Measurements from ENCODE around the gene HOXA7. TPM values are rescaled to one million over a fixed set of nuclear protein-coding genes. Genes with fewer than 3 reads are reported as not detected.
A peak's percentile ranks its signal among the peaks of the same experiment; 100 is the strongest.

The HOXA7 gene
- total RNA-seq, 1 donor, result 3.6 TPM

- H3K27ac ChIP-seq (ENCODE audit: low read depth, low read length), result peak overlapping the region; percentile 88
- DNase-seq (ENCODE audit: insufficient read length, low spot score, missing footprints), result peak; percentile 89
- H3K4me1 ChIP-seq (ENCODE audit: insufficient read depth, low read length), result peaks cover 52% of the 10 kb centered on the region
- H3K79me2 ChIP-seq (ENCODE audit: insufficient read depth, low read length), result peaks cover 96% of the 10 kb centered on the region
- peak overlapping the region; percentile 93 for H3K4me3 ChIP-seq (ENCODE audit: insufficient read depth, low read length)
- TF ChIP-seq CTCF (IDR thresholded peaks at IDR 0.05; ENCODE audit: extremely low read depth, low read depth, low read length), result no peak
- peak overlapping the region; percentile 77 for H2AFZ ChIP-seq (ENCODE audit: low read length)
- peaks cover 13% of the 10 kb centered on the region for H4K20me1 ChIP-seq (ENCODE audit: insufficient read depth, low read length)
- peaks cover 27% of the 10 kb centered on the region for H3K36me3 ChIP-seq (ENCODE audit: insufficient read depth, low read length)
- H3K9me3 ChIP-seq (ENCODE audit: low read depth, low read length), result no peaks in the 10 kb centered on the region
- H3K27me3 ChIP-seq (ENCODE audit: insufficient read depth, low read length), result no peaks in the 10 kb centered on the region
- H3K4me2 ChIP-seq (ENCODE audit: insufficient read depth, low read length), result peak overlapping the region; percentile 99
Measured at GRCh38 chr7:27148756-27149641, 7.5 kb downstream of the HOXA7 start.

GRCh38 chr7:27148031-27148755, 8.3 kb downstream of the HOXA7 start:
- DNase-seq (ENCODE audit: insufficient read length, low spot score, missing footprints), result peak; percentile 92
- H3K27me3 ChIP-seq (ENCODE audit: insufficient read depth, low read length), result no peaks in the 10 kb centered on the region
- no peaks in the 10 kb centered on the region for H3K9me3 ChIP-seq (ENCODE audit: low read depth, low read length)
- peaks cover 96% of the 10 kb centered on the region for H3K79me2 ChIP-seq (ENCODE audit: insufficient read depth, low read length)
- H3K4me1 ChIP-seq (ENCODE audit: insufficient read depth, low read length), result peaks cover 44% of the 10 kb centered on the region
- peak overlapping the region; percentile 77 for H2AFZ ChIP-seq (ENCODE audit: low read length)
- peak overlapping the region; percentile 93 for H3K4me3 ChIP-seq (ENCODE audit: insufficient read depth, low read length)
- H3K4me2 ChIP-seq (ENCODE audit: insufficient read depth, low read length), result peak overlapping the region; percentile 99
- H3K27ac ChIP-seq (ENCODE audit: low read depth, low read length), result peak overlapping the region; percentile 88
- H4K20me1 ChIP-seq (ENCODE audit: insufficient read depth, low read length), result peaks cover 13% of the 10 kb centered on the region
- TF ChIP-seq CTCF (IDR thresholded peaks at IDR 0.05; ENCODE audit: extremely low read depth, low read depth, low read length), result no peak
- H3K36me3 ChIP-seq (ENCODE audit: insufficient read depth, low read length), result peaks cover 35% of the 10 kb centered on the region

GRCh38 chr7:27147199-27148030, 9.1 kb downstream of the HOXA7 start, which contains the start of gene HOXA6:
TSS of gene HOXA6 (minus strand) at chr7:27147774. CDS start at chr7:27147749, 25 bp downstream.
- Histone ChIP-seq H3K27me3 (ENCODE audit: insufficient read depth, low read length) (no peaks in the 10 kb centered on the region), H2AFZ (ENCODE audit: low read length) (peak within 1 kb of the TSS; percentile 81), H3K36me3 (ENCODE audit: insufficient read depth, low read length) (peaks cover 38% of the 10 kb centered on the region), H3K79me2 (ENCODE audit: insufficient read depth, low read length) (peaks cover 98% of the 10 kb centered on the region), H3K4me1 (ENCODE audit: insufficient read depth, low read length) (peaks cover 37% of the 10 kb centered on the region), H3K9me3 (ENCODE audit: low read depth, low read length) (no peaks in the 10 kb centered on the region), H3K4me3 (ENCODE audit: insufficient read depth, low read length) (peak within 1 kb of the TSS; percentile 93), H4K20me1 (ENCODE audit: insufficient read depth, low read length) (peaks cover 13% of the 10 kb centered on the region), H3K4me2 (ENCODE audit: insufficient read depth, low read length) (peak within 1 kb of the TSS; percentile 99), H3K27ac (ENCODE audit: low read depth, low read length) (peak within 1 kb of the TSS; percentile 88)
- DNase-seq (ENCODE audit: insufficient read length, low spot score, missing footprints), result peak; percentile 93
- no peak for TF ChIP-seq CTCF (IDR thresholded peaks at IDR 0.05; ENCODE audit: extremely low read depth, low read depth, low read length)
